ENCODE results near the gene ESR2. TPM values are rescaled to one million over a fixed set of nuclear protein-coding genes. Genes with fewer than 3 reads are reported as not detected.

ESR2 gene
- total RNA-seq, 2 donors from 2014 or later = not detected

DNA sequence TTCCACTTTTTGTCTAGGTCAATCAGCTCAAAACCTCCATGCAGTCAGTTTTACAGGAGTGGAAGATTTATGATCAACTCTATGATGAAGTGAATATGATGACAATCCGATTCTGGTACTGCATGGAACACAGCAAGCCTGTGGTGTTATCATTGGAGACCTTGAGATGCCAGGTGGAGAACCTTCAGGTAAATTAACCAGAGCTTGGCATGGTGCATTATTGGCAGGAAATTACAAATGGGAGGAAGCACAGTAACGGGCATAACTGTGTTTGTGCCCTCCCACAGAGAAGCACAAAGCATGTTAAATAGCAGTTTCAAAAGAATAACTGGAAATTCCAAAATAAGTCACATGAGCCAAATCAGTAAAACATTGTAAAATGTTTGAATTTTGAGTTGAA, 135.6 kb downstream of the ESR2 start:
- peak in 1 of 4 donors; percentile 30 for DNase-seq
- H3K4me3 ChIP-seq = no peak overlapping the region
- intact Hi-C loops (cut with DNase I) = no loop called here
- peak overlapping the region in 1 of 4 donors; percentile 29 for H3K27ac ChIP-seq
- TF ChIP-seq POLR2A (IDR thresholded peaks at IDR 0.05) (no peak), CTCF (IDR thresholded peaks at IDR 0.05) (no peak)
- H3K4me1 ChIP-seq = peaks cover 7% of the 10 kb centered on the region
- ATAC-seq = peak; percentile 42
- 20 to 23% methylated on average over 2 of the region's 2 CpGs for WGBS, 2 donors
- H3K27me3 ChIP-seq = no peaks in the 10 kb centered on the region
- no peaks in the 10 kb centered on the region for H3K9me3 ChIP-seq
- H3K36me3 ChIP-seq (replicated peaks in 1 of 2; ENCODE audit: insufficient read depth in 1 of 2, low read depth in 2 of 2) = peaks cover 0 to 11% of the 10 kb centered on the region in 2 donors

- 90 to 91% methylated on average over 8 of the region's 8 CpGs for WGBS, 2 donors
- peaks cover 5 to 24% of the 10 kb centered on the region in 2 donors for H3K36me3 ChIP-seq (replicated peaks in 1 of 2; ENCODE audit: insufficient read depth in 1 of 2, low read depth in 2 of 2)
- intact Hi-C loops (cut with DNase I) = no loop called here
- H3K27me3 ChIP-seq = no peaks in the 10 kb centered on the region
- ATAC-seq (no peak), DNase-seq (no peak)
- H3K9me3 ChIP-seq = no peaks in the 10 kb centered on the region
- H3K27ac ChIP-seq = no peak overlapping the region
- no peak for TF ChIP-seq POLR2A (IDR thresholded peaks at IDR 0.05)
- TF ChIP-seq CTCF (IDR thresholded peaks at IDR 0.05) = no peak
- H3K4me1 ChIP-seq = no peaks in the 10 kb centered on the region
- H3K4me3 ChIP-seq = no peak overlapping the region
Observed at GRCh38 chr14:64149921-64150320, 144.2 kb downstream of the ESR2 start.

- ATAC-seq (no peak), DNase-seq (no peak)
- Histone ChIP-seq H3K36me3 (replicated peaks in 1 of 2; ENCODE audit: insufficient read depth in 1 of 2, low read depth in 2 of 2) (peaks cover 4 to 17% of the 10 kb centered on the region in 2 donors), H3K27ac (no peak overlapping the region), H3K27me3 (no peaks in the 10 kb centered on the region), H3K9me3 (no peaks in the 10 kb centered on the region), H3K4me3 (no peak overlapping the region), H3K4me1 (no peaks in the 10 kb centered on the region)
- WGBS, 2 donors = 93 to 94% methylated on average over 7 of the region's 7 CpGs
- intact Hi-C loops (cut with DNase I) = no loop called here
- no peak for TF ChIP-seq POLR2A (IDR thresholded peaks at IDR 0.05)
- no peak for TF ChIP-seq CTCF (IDR thresholded peaks at IDR 0.05)
Observed at GRCh38 chr14:64147126-64147790, 146.9 kb downstream of the ESR2 start.

DNA sequence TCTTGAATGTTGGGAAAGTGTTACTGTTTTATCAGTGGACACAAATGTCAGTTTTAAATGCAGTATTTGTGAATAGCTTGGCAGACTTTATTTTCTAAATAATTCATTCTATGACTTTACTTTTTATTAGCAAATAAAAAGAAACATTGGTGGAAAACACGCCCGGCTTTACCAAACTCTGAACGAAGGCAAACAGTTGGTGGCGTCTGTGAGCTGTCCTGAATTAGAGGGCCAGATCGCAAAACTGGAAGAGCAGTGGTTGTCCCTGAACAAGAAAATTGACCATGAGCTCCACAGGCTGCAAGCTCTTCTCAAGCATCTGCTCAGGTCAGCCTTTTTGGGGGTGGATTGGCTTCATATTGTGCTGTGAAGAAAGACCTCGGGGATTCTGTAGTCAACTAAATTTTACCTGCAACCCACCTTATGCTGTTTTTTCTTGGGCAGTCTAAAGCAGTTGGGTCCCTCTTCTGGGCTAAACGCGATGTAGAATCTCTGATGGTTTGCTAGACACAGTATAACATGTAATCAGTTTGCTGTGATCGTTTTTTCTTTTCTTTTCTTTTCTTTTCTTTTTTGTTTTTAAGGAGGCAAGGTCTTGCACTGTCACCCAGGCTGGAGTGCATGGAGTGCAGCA, 156.4 kb downstream of the ESR2 start:
- intact Hi-C loops (cut with DNase I) = loop anchor here (5.0 kb wide), 1 partner anchor 160 kb away; no protein-coding TSS in a partner anchor
- WGBS, 2 donors = 59% methylated on average over 9 of the region's 9 CpGs
- H3K27ac ChIP-seq = no peak overlapping the region
- H3K4me1 ChIP-seq = no peaks in the 10 kb centered on the region
- H3K9me3 ChIP-seq = no peaks in the 10 kb centered on the region
- no peak overlapping the region for H3K4me3 ChIP-seq
- TF ChIP-seq CTCF (IDR thresholded peaks at IDR 0.05) (peak; percentile 10 to 66 (median 44)), POLR2A (IDR thresholded peaks at IDR 0.05) (no peak)
- DNase-seq (peak; percentile 27 to 60 (median 48)), ATAC-seq (no peak)
- no peaks in the 10 kb centered on the region for H3K27me3 ChIP-seq
- peaks cover 14 to 32% of the 10 kb centered on the region in 2 donors for H3K36me3 ChIP-seq (replicated peaks in 1 of 2; ENCODE audit: insufficient read depth in 1 of 2, low read depth in 2 of 2)

Measured in body of pancreas (tissue), 4 donors.